PC-9 (cell line): Measurements from ENCODE around the gene SPATS2L. TPM values are rescaled to one million over a fixed set of nuclear protein-coding genes. Genes with fewer than 3 reads are reported as not detected.

Experiments
- BruUV-seq: library from RNA; stranded (reverse); fragments of 400-500 nt; replicated peaks from 2 replicates; lab custom pipeline; 2021; lab: Mats Ljungman, UMichigan
- CTCF ChIA-PET: fragments of 300-600 bp; sonication (Branson Sonifier 250); formaldehyde crosslinking; loops from one replicate; lab custom pipeline; 2022; ENCODE audit warnings: antibody characterized with exemption; lab: Charles Lee
- POLR2A ChIA-PET: fragments of 300-600 bp; sonication (Branson Sonifier 250); formaldehyde crosslinking; loops from one replicate; lab custom pipeline; 2022; ENCODE audit warnings: antibody characterized with exemption; ENCODE audit not compliant: unreplicated experiment; lab: Charles Lee
- DNase-seq, 2 experiments: peaks; one replicate each; pipeline versions ENCODE4 v3.0.0 to v3.0.0-alpha.2; 2015 to 2022; ENCODE audit warnings: mixed read lengths in 1 of 2
- H2AFZ ChIP-seq: fragments of 200-600 bp; sonication (generic); 2 replicates; pipeline ENCODE4 v1.8.1; 2017; ENCODE audit warnings: antibody characterized with exemption
- H3F3A ChIP-seq: fragments of 200-600 bp; sonication (generic); 2 replicates; pipeline ENCODE4 v1.8.1; 2017; ENCODE audit warnings: antibody characterized with exemption, mild to moderate bottlenecking, low read depth; ENCODE audit not compliant: insufficient read depth
- H3K27ac ChIP-seq: fragments of 200-600 bp; sonication (generic); 2 replicates; pipeline ENCODE4 v1.6.1; 2016; ENCODE audit warnings: mixed run types
- H3K27me3 ChIP-seq: fragments of 200-600 bp; sonication (generic); 2 replicates; pipeline ENCODE4 v1.6.1; 2016; ENCODE audit warnings: low read depth, mixed run types; ENCODE audit not compliant: insufficient read depth
- H3K36me3 ChIP-seq: fragments of 200-600 bp; sonication (generic); 2 replicates; pipeline ENCODE4 v1.6.1; 2016; ENCODE audit warnings: low read depth, mixed run types
- H3K4me1 ChIP-seq: fragments of 200-600 bp; sonication (generic); replicated peaks from 2 replicates; pipeline ENCODE4 v1.6.1; 2016; ENCODE audit warnings: mixed run types; ENCODE audit not compliant: insufficient read depth
- H3K4me2 ChIP-seq: fragments of 200-600 bp; sonication (generic); 2 replicates; pipeline ENCODE4 v1.6.1; 2017; ENCODE audit warnings: mixed run types
- H3K4me3 ChIP-seq: fragments of 200-600 bp; sonication (generic); 2 replicates; pipeline ENCODE4 v1.6.1; 2016; ENCODE audit warnings: mixed run types
- H3K79me2 ChIP-seq: fragments of 200-600 bp; sonication (generic); 2 replicates; pipeline ENCODE4 v1.6.1; 2017; ENCODE audit warnings: low read depth, mixed run types
- H3K9me2 ChIP-seq: fragments of 200-600 bp; sonication (generic); 2 replicates; pipeline ENCODE4 v1.8.1; 2017; ENCODE audit warnings: mild to moderate bottlenecking; ENCODE audit not compliant: insufficient read depth
- H3K9me3 ChIP-seq: fragments of 200-600 bp; sonication (generic); 2 replicates; pipeline ENCODE4 v1.8.1; 2016; ENCODE audit warnings: low read depth; ENCODE audit not compliant: insufficient read depth
- H4K20me1 ChIP-seq: fragments of 200-600 bp; sonication (generic); 2 replicates; pipeline ENCODE4 v1.8.1; 2017; ENCODE audit not compliant: insufficient read depth
- EZH2 ChIP-seq: fragments of 200-600 bp; sonication (generic); IDR thresholded peaks from 2 replicates; pipeline ENCODE4 v1.8.0; 2017; ENCODE audit warnings: antibody characterized with exemption, low read depth
- intact Hi-C: fragments of 100-400 bp; cut with micrococcal nuclease; formaldehyde crosslinking; loops from one replicate; pipeline ENCODE4 v1.10.0; 2022; ENCODE audit not compliant: unreplicated experiment
- total RNA-seq: library from RNA; stranded (reverse); gene quantifications from 2 replicates; pipeline ENCODE4 v1.2.3, GENCODE V29; 2021
- TF ChIP-seq, protein P1 (sequence below): fragments of 200-600 bp; sonication (generic); conservative IDR thresholded peaks from 2 replicates; pipeline ENCODE4 v1.6.1; 2017; ENCODE audit warnings: mixed run types, antibody characterized with exemption, mild to moderate bottlenecking, moderate library complexity

Gene SPATS2L
- total RNA-seq, 1 experiment from 2014 or later: 199 TPM

DNA sequence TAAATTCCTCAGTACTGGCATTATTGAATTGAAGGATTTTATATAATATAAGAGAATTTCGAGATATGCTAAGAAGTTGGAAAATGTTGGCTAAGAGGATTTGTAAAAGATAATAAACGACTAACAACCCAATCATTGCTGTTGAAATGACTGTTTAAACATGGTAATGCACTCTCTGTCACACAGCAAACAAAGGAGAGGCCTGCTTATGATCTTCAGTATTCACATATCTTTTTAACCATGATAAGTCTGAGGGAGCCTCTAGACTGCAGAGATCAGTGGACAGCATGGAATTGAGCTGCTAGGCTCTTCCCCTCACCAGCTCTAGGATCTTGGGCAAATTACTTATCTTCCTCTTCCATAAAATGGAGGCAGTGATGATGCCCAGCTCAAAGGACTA is 200.7 kb downstream of the SPATS2L start:
- Histone ChIP-seq H3K4me1 (peaks cover 15% of the 10 kb centered on the region; the same call in 1 of the 2 replicates), H3K4me2 (no peak overlapping the region), H3F3A (no peaks in the 10 kb centered on the region), H3K79me2 (peaks cover 12% of the 10 kb centered on the region; the same call in 1 of the 2 replicates), H3K27ac (no peak overlapping the region), H4K20me1 (no peaks in the 10 kb centered on the region), H3K4me3 (no peak overlapping the region), H2AFZ (no peak overlapping the region), H3K9me2 (no peaks in the 10 kb centered on the region; the same call in 1 of the 2 replicates), H3K9me3 (no peaks in the 10 kb centered on the region), H3K27me3 (no peaks in the 10 kb centered on the region), H3K36me3 (0 out of 2 replicates have a peak, but pooled peaks cover 7% of the 10 kb centered on the region)
- no peak for DNase-seq
- BruUV-seq: no TSS peak
- ChIA-PET CTCF (no interaction called here), POLR2A (no interaction called here)
- intact Hi-C loops: no loop called here
- no peak for TF ChIP-seq EZH2
- TF ChIP-seq, protein P1, sequence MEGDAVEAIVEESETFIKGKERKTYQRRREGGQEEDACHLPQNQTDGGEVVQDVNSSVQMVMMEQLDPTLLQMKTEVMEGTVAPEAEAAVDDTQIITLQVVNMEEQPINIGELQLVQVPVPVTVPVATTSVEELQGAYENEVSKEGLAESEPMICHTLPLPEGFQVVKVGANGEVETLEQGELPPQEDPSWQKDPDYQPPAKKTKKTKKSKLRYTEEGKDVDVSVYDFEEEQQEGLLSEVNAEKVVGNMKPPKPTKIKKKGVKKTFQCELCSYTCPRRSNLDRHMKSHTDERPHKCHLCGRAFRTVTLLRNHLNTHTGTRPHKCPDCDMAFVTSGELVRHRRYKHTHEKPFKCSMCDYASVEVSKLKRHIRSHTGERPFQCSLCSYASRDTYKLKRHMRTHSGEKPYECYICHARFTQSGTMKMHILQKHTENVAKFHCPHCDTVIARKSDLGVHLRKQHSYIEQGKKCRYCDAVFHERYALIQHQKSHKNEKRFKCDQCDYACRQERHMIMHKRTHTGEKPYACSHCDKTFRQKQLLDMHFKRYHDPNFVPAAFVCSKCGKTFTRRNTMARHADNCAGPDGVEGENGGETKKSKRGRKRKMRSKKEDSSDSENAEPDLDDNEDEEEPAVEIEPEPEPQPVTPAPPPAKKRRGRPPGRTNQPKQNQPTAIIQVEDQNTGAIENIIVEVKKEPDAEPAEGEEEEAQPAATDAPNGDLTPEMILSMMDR: no peak

DNA sequence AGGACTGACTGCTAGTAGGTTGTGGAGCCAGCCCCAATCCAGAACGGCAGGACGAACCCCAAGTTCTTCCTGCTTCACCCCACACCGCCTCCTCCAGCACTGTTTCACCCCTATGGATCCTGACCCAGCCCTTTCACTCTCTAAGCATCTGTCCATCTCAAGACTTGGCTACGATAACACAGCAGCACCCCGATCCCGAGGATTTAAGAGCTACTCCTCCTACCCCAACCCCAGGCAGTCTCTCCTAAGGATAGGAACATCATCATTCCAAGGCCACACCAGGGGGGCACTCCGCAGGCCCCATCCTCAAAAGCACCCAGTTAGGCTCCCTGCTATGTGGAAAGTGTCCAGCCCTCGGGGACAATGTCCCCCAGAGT is 202.7 kb downstream of the SPATS2L start:
- POLR2A ChIA-PET: no interaction called here
- intact Hi-C loops: no loop called here
- BruUV-seq: no TSS peak
- Histone ChIP-seq H2AFZ (peak overlapping the region; percentile 72), H3K9me3 (no peaks in the 10 kb centered on the region), H3F3A (no peaks in the 10 kb centered on the region), H3K9me2 (no peaks in the 10 kb centered on the region; the same call in 1 of the 2 replicates), H3K4me1 (peaks cover 15% of the 10 kb centered on the region; the same call in 1 of the 2 replicates), H3K4me2 (peak overlapping the region; percentile 90), H3K27me3 (no peaks in the 10 kb centered on the region), H3K27ac (peak overlapping the region; percentile 24; the same call in 1 of the 2 replicates), H3K79me2 (peaks cover 12% of the 10 kb centered on the region; the same call in 1 of the 2 replicates), H4K20me1 (no peaks in the 10 kb centered on the region), H3K36me3 (no peaks in the 10 kb centered on the region), H3K4me3 (peak overlapping the region; percentile 78)
- DNase-seq: peak in 1 of 2 experiments; percentile 15
- TF ChIP-seq EZH2: no peak
- TF ChIP-seq, protein P1: no peak
- CTCF ChIA-PET: interaction anchor here (0.6 to 0.7 kb wide), 2 partner anchors 17 to 170 kb away, joined by 3 read pairs; partner anchors contain the start of gene SGO2

DNA sequence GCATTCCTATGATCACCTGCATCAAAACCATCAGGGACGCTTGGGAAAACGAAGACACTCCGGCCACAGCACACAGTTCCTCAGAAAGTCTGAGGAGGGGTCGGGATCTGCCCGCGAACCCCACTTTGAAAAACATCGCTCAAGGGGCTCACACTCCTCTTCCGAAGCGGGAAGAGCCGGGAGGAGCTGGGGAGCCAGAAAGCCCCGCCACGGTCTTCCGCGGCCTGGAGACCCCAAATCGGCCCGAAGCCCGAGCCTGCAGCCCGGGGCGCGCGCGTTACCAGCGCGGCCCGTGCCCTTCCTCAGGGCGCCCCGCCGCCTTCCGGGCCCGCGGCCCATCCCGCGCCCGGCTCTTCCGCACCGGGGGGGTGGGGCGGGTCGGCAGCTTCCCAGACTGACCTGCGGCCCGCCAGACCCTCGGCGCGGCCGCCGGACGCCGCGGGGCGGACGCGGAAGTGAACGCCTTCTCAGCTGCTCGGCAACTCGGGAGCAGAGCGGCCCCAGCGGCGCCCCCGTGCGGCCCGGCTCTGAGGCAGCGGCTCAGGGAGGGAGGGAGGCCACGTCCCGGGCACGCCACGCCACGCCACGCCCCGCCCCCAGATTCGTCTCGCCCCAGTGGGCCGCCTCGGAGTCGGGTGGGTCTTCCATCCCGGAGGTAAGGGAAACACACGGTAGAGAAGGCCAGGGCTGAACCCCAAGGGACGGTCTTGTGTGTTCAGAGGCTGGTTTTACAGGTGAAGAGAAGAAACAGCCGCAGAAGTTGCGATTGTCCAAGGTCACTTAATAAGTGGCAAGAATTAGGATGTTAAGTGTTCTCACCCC is 203.3 kb downstream of the SPATS2L start, which contains the start of gene KCTD18:
KCTD18 (minus strand) TSS at position 457 of the 822 bp plus-strand sequence. CDS start 3,052 bp downstream, outside the sequence.
- Histone ChIP-seq H2AFZ (peak within 1 kb of the TSS; percentile 91), H3F3A (no peaks in the 10 kb centered on the region), H3K27me3 (no peaks in the 10 kb centered on the region), H3K4me3 (peak within 1 kb of the TSS; percentile 78), H3K4me2 (peak within 1 kb of the TSS; percentile 90), H4K20me1 (no peaks in the 10 kb centered on the region), H3K79me2 (peaks cover 12% of the 10 kb centered on the region; the same call in 1 of the 2 replicates), H3K9me3 (no peaks in the 10 kb centered on the region), H3K4me1 (peaks cover 15% of the 10 kb centered on the region; the same call in 1 of the 2 replicates), H3K27ac (peak within 1 kb of the TSS; percentile 24; the same call in 1 of the 2 replicates), H3K36me3 (no peaks in the 10 kb centered on the region), H3K9me2 (no peaks in the 10 kb centered on the region; the same call in 1 of the 2 replicates)
- DNase-seq: peak; percentile 68 to 90
- TF ChIP-seq, protein P1: peak; percentile 72
- TF ChIP-seq EZH2: no peak
- BruUV-seq: TSS peak; percentile 69
- intact Hi-C loops: no loop called here
- POLR2A ChIA-PET: interaction anchor here (0.7 kb wide), 1 partner anchor 153 kb away, joined by 3 read pairs; no protein-coding TSS in a partner anchor
- CTCF ChIA-PET: interaction anchor here (0.6 to 0.7 kb wide), 2 partner anchors 17 to 171 kb away, joined by 3 read pairs; partner anchors contain the start of gene SGO2
